Activated CD4-positive, alpha-beta T cell treated with anti-CD3 and anti-CD28 coated beads, Interleukin-2, amount 50 U/mL, for 4 hours (primary cell): Measurements from ENCODE around the gene FUT8.

Experiments
- DNase-seq, 2 experiments: peaks; one replicate each; pipeline ENCODE4 v3.0.0-alpha.2; 2020

Gene FUT8

DNA sequence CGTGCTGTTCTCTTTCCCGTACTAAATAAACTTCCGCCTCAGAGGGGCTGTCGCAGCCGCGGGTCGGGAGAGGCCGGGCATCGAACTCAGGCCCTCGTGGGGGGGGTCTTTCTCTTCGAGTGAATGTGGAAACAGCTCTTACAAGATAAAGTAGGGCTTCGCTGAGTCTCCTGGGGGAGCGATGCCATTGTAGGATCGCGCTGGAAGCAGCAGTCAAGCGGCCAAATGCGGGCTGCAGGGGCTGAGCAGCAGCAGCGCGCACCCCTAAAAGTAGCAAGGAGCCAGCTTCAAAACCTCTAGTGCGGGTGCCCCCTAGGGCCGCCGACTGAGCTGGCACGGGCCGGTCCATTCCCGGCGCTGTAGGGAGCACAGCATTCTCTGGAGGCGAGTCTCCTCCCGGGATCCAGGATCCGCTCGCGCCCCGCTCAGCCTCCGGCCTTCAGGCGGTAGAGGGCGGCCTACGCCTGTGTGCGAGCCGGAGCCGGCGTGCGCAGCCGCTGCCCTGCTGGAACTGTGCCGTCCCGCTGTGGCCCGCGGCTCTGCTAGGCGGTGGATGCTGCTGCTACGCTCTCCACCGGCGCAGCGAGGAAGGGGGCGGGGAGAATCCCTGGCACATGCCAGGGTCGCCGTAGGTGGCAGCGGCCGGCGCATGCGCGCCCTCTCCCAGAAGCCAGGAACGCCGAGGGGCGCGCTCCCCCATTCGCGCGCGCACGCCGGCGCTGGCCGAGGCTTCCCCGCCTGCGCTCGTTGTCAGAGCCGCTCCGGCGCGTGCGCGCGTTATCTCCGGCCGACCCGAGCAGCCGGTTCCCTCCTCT is at the start of gene FUT8:
FUT8 (plus strand) TSS at position 699 of the 815 bp plus-strand sequence. CDS start 148,834 bp downstream, outside the sequence.
- peak; percentile 93 to 96 for DNase-seq

DNA sequence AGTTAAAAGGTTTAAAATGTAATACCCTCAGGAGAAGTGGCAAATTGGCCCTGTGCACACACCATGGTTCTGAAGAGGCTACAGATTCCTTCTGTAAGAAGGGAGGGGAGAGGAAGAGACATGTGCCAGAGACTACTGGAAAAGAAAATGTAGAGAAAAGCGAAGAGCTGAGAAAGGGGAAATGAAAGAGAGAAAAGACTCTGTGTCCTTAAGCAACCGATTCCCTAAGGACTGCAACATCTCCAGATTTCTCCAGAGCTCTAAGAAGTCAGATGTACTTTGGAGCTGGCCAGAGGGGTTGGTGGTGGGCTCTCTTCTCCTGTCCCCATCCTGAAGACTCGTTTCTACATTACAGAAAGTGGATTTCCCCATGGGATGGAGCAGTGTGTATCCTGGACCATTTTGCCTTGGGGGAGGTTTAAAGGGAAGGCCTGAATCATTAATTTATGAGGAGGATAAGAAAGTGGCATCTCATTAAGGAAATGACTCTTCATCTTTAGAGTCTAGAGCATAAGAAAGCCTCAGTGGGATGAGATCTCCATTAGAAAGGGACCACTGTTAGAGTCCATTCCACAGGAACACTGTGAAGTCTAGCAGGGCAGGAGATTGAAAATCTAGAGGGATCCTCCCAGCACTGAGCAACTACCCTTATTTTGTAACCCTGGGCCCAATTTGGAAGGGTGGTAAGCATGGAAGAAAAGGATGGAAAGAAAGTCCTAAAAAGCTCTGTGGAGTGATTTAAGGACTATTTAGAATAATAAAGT is 45.5 kb upstream of the FUT8 start:
- no peak for DNase-seq

DNA sequence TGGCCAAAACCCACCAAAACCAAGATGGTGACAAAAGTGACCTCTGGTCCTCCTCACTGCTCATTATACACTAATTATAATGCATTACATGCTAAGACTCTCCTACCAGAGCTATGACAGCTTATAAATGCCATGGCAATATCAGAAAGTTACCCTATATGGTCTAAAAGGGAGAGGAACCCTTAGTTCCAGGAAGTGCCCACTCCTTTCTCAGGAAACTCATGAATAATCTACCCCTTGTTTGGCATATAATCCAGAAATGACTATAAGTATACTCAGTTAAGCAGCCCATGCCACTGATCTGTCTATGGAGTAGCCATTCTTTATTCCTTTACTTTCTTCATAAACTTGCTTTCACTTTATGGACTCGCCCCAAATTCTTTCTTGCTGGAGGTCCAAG is 43.0 kb upstream of the FUT8 start:
- DNase-seq, result no peak

DNA sequence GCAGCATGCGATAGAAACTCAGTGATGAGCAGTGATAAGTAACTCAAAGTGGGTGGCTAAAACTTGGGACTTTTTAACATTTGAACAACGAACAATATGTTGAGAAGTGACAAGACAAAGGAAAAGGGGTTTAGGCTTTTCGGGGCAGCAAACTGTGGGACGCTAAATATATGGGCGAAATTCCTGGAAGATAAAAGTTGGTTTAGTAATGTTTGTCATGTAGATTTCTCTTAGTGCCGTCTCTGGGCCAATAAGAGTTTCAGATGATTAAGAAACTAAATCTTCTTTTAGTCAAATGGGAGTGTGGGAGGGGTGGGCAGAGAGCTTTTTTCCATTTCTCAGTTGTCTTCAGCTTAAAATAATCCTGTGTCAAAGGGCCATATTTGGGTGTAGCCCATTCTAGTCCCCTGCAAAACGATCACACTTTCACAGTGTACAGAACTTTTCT is 41.7 kb upstream of the FUT8 start:
- no peak for DNase-seq

DNA sequence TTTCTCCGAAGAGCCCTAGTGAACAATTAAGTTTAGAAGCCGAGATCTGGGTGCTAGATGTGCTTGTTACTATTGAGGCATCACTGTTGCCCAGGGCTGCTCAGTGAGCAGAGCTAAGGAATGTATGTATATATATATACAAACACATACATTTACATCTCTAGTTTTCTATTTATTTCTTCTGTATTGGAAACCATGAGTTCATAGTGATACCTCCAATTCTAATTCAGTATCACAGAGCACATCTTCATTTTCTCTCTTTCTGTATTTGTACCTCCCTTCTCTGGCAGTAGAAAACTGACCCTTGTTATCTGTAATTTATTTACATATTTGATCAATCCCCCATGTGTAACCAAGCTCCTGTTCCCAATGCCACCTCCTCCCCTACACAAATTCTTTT is 40.7 kb upstream of the FUT8 start:
- no peak for DNase-seq

DNA sequence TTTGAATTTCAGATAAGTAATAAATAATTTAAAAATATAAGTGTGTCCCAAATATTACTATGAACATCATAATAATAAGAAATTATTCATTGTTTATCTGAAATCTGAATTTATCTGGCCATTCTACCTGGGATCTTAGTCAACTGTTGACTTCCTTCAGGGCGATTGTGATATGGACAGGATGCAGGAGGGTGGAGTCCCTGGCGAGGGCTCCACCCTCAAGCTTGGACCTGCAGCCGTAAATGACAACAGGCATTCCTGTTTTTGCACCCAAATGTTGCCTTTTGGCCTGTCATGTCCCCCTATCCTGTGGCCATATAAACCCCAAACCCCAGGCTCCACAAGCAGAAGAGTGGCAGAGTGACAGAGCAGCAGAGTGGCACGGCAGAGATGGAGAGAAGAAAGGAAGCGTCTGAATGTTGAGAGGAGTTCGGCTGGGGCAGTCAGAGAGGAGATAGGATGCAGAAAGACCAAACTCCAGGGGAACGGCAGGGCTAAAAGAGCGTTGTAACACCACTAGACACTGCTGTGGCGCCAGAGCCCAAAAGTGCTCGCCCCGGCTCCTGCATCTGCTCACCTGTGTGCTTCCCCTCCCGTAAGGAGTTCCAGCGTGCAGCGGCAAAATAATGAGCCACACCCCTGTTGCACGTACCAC is 39.4 kb upstream of the FUT8 start:
- DNase-seq, result no peak

DNA sequence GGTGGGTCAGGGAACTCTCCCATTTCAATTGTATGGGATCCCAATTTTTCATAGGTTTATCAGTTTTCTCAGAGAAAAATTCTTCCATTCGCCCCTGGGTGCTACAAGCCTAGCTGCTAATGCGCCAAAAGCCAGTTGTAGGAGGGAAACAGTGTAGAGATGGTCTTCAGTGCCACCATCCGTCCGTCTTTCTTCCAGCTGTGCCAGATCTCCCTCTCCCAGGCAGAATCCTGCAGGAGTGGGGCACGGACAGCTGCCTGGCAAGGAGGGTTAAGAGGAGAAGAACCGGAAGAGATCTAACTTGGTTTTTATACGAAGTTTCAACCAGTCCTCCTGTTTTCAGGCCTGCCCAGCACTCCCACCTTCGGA is 38.9 kb upstream of the FUT8 start:
- no peak for DNase-seq

DNA sequence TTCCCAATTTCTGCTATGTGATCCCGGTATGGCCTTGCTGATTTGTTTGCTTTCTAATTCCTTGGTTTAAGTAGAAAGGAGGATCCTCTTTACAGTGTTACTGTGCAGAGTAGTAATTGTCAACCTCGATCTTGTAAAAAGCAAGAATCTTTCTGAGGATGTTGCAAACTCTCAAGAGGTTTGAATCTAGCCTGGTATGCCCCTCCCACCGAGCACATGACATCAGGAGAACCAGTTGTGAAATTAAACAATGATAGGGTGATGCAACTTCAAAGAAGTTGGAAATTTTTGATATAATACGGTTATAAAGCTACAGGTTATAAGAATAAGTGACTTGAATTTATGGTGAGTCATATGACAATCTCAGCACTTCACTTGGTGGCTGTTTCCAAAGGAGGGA is 35.0 kb upstream of the FUT8 start:
- DNase-seq, result peak in 1 of 2 experiments; percentile 5

DNA sequence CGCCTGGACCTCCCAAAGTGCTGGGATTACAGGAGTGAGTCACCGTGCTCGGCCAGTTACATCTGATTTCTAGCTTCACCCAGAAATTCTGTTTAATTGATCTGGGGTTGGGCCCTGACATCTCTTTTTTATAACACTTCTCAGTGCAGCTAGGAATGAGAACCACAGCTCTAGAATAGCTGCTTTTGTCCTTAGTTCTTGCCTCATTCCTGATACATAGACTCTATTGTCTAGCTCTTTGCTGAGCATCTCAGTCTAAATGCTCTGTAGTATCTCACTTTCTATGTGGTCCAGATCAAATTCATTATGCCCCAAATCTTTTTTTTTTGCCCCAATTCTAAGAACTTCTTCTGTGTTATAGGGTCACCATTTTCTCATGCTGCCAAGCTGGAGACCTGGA is 29.9 kb upstream of the FUT8 start:
- no peak for DNase-seq

DNA sequence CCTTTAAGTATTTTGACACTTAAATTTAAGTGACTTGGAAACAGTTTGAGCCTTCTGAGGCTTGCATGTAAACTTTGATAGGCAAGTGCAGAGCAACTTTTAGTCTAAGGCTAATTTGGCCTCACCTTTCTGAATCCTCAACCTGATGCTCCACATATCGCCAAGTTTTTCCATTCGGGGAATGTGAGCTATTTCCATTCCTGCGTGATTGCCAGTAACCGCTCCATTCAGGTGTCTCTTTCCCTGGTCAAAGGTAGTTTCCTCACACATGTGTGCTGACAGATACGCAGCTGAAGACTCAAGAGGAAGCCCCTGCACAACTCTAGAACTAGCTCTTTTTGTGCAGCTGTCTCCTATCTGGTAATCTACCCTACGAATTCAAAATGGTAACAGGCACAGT is 25.4 kb upstream of the FUT8 start:
- DNase-seq, result no peak

DNA sequence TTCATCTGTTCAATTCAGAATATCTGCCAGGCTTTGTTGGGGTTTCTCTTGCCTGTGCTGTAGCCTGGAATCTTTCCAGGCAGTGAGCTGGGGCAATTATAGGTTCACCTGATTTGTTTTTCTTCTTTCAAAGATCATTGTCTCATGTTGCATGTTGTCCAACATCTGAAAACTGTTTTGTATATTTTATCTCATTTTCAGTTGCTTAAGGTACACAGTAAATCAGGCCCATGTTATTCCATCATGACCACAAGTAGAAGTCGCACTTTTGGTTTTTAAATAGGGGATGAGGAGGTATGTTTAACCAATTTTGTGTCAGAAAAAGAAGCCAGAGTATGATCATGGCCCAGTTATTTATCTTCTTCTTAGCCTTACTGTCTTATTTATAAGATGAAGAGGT is 24.9 kb upstream of the FUT8 start:
- DNase-seq, result no peak

DNA sequence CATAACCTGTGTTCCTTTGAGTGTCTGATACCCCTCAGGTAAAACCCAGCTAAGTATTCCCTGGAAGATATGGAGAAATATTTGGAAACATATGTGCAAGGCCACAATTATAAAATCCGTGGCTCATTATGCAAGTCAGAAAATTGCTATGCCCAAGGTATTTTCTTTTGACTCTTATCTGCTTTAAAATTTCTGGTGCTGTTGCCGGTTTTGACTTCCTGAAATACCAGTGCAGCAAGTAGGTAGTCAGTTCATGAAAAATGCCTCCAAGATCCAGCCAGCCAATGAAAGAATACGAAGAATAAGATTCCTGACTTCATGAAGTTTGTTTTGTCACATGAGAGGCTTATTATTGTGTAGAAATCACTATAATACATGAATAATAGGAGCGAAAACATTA is 20.2 kb upstream of the FUT8 start:
- DNase-seq, result no peak

DNA sequence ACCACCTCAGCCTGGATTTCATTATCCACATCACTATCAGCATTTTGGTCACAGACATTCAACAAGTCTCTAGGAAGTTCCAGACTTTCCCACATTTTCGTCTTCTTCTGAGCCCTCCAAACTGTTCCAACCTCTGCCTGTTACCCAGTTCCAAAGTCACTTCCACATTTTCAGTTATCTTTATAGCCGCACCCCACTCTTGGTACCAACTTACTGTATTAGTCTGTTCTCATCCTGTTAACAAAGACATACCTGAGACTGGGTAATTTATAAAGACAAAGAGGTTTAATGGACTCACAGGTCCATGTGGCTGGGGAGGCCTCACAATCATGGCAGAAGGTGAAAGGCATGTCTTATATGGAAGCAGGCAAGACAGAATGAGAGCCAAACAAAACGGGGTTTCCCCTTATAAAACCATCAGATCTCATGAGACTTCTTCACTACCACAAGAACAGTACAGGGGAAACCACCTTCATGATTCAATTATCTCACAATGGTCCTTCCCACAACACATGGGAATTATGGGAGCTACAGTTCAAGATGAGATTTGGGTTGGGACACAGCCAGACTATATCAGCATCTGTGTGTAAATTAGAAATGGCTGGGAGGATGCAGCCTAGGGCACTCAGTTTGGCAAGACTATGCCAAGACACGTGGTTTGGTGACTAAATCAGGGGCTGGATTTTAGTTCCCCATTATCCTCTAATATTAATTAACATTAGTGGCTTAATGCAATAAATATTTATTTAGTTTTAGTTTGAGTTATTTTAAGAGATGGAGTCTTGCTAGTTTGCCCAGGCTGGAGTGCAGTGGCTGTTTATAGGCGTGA is 16.2 kb upstream of the FUT8 start:
- DNase-seq, result no peak

DNA sequence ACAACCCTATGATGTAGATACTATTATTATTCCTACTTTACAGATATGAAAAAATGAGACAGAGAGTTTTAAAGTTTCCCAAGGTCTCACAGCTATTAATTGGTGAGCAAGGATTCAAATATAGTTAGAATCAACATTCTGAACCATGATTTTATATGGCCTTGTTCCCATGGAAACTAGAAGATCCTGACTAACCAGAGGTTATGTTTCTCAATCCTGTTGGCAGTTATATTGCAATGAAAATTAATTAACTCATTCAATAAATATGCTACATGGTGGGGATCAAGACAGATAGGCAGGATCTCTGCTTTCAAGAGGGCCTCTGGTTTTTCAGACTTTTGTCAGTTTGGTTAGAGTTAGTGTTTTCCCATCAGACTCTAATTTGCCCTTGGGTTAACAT is 9.3 kb upstream of the FUT8 start:
- no peak for DNase-seq

DNA sequence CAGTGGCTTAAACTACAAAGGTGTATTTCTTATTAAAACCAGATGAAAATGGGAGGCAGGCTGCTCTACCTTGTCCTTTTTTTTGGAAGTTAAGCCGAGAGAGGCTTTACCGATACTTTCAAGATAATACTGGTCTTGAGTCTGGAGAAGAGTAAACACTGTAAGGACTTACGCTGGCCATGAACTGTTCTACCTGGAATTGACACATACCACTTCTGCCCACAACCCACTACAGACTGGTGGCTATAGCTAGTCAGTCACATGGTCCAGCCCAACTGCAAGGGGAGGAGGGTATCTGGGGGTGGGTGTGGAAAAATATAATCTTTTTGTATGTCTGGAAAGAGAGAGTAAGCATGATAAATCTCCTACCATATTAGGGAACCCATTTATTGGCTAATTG is 4.4 kb upstream of the FUT8 start:
- no peak for DNase-seq

DNA sequence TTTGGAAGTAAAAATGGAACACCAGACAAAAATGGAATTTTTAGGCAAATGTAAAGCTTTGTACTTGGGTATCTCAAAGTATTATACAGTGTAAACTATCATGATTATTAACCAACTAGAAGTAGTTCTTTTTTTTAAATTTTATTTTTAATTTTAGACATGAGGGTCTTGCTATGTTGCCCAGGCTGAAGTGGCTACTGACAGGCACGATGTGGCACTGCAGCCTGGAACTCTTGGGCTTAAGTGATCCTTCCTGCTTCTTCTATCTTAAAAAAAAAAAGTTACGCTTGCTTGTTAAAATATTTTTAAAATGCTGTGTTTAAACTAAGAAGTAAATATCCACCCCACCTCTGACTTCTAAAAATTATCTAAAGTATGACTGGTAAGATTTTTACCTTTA is 1.9 kb upstream of the FUT8 start:
- no peak for DNase-seq

DNA sequence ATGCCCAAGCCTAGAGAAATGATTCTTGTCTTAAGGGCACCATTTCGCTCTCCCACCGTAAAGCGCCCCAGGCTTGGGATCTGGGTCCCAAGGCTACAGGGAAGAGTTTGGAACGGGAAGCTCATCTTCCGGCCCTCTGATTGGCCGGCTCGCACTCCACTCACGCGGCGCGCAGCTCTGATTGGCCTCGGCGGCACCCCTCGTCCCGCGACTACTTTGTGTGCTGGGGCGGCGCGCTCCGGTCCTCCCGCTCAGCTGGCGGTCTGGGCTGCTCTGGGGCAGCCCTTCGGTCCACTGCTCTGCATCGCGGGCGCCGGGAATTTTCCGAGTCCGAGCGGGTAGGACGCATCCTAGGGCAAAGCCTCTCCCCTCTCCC is 886 bp upstream of the FUT8 start:
- peak; percentile 68 to 71 for DNase-seq

DNA sequence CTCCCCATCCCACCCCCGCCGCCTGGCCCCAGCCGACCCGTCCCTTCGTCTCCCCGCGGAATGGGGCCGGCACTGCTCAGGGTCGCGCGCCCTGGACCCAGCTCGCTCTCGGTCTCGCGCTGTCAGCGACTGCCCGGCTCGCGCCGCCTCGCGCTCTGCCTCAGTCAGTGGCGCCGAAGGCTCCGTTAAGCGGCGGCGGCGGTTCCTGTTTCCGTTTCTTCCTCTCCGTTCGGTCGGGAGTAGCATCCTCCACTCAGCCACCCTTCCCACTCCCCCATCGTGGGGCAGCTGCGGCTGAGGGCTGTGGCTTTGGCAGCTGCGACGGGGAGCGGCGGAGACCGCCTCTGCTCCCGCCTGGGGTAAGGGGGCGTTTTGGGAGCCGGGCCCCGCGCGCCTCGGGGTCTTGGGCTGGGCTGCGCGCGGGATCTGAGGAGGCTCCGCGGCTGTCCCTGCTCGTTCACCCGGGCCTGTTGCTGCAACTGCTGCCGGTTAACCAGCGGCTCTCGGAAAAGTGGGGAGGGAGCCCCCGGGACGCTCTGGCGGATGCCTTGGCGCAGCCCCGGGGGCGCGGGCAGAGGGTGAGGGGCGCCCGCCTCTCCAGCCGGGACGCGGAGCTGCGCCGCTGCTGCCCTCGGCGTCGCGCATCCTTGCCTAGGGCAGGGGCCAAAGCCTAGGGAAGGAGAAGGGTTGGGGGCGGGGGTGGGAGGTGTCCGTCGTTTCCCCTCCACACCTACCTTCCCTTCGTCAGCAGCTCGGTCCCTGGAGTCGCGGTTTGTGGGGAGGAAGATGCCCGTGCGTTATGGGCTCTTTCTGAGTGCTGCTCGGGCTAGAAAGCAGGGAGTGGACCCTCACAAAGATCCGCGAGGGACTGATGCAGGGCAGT is 567 bp downstream of the FUT8 start:
- DNase-seq, result peak; percentile 4 to 7

DNA sequence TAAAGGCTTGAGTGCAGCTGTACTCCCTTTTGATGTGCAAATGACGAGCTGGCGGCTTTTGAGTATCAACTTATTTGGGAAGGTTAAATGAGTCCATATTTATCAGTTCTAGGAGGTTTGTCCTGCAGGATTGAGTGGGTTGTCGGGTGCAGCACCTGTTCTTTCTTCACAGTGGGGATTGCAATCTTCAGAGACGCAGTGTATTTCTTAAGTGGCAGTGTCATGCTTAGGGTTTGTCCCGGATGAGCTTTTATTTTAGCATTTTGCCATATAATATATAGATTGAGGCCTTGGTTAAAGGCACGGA is 1.2 kb downstream of the FUT8 start:
- DNase-seq, result no peak

DNA sequence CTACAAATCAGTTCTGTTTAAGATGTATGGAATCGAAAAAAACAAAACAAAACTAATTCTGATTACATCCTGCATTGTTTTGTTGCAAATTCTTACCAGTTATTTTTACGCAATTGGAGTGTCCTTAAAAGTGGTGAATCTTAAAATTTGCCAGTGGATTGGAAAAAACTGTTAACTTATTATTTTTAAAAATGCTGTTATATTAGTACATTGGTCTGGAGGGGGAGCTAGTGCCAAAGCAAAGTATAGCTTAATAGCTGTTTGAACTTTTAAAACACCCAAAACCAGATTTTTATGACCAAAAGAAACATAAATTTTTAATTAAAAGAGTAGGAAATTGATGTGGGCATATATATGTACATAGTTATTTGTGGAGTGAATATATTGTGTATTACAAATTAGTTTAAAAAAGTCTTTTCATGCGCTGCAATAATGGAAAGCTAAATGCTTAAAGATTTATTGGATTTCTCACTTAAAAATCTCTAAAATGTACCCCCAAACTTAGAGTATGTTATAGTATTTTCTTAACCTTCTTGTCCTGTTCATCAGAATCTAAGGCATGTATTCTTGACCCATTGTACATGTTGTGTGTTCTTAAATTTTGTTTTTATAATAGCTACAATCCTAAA is 2.5 kb downstream of the FUT8 start:
- peak in 1 of 2 experiments; percentile 10 for DNase-seq

DNA sequence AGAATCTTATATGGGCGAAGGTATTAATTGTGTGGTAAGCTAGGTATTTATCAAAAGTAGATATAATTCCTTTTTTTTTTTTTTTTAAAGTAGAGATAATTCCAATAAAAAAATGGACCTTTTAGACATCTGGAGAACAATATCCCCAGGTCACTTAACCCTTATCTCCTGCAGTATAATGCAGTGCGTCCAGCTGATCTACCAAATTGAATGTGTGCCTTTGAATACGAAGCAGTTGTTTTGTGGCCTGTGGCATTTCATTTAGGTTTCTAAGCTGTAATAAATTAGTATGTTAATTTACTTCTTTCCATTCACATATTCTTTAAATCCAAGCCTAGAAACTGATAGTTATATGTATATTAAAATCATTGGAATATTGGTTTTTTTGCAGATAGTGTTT is 3.1 kb downstream of the FUT8 start:
- DNase-seq, result no peak
